Liver (tissue), 9 donors: ENCODE measurements around the gene HS3ST6. TPM values are rescaled to one million over a fixed set of nuclear protein-coding genes. Genes with fewer than 3 reads are reported as not detected.
"Not testable (repeated sequence)": the region's sequence is repeated elsewhere in the genome, so short reads cannot be mapped to it uniquely, and the experiment has no call there.

Experiments used
- DNase-seq: peaks from one replicate; pipeline ENCODE4 v3.0.0-alpha.2; 2017; ENCODE audit warnings: low spot score
- H3K27ac ChIP-seq, 2 donors: one replicate each; pipeline ENCODE4 v1.7.0; 2013; ENCODE audit warnings: inconsistent platforms in 2 of 2, low read length in 2 of 2, control low read depth in 1 of 2, low read depth in 1 of 2, mild to moderate bottlenecking in 1 of 2
- H3K27me3 ChIP-seq, 4 donors: one replicate each; pipeline versions ENCODE4 v1.6.1 to v1.7.0; 2013; ENCODE audit warnings: low read length in 3 of 4, inconsistent platforms in 1 of 4, mild to moderate bottlenecking in 1 of 4, moderate library complexity in 1 of 4; ENCODE audit not compliant: control insufficient read depth in 4 of 4, insufficient read depth in 4 of 4
- H3K36me3 ChIP-seq, 4 donors: one replicate each; pipeline versions ENCODE4 v1.6.1 to v1.7.0; 2013; ENCODE audit warnings: low read length in 3 of 4, mild to moderate bottlenecking in 3 of 4, low read depth in 1 of 4, moderate library complexity in 1 of 4; ENCODE audit not compliant: control insufficient read depth in 4 of 4, insufficient read depth in 3 of 4
- H3K4me1 ChIP-seq, 4 donors: one replicate each; pipeline versions ENCODE4 v1.6.1 to v1.7.0; 2013; ENCODE audit warnings: low read length in 3 of 4, mild to moderate bottlenecking in 3 of 4, moderate library complexity in 1 of 4; ENCODE audit not compliant: control insufficient read depth in 4 of 4, insufficient read depth in 4 of 4
- H3K4me3 ChIP-seq, 3 donors: one replicate each; pipeline versions ENCODE4 v1.6.1 to v1.7.0; 2013; ENCODE audit warnings: low read length in 3 of 3, control low read depth in 1 of 3, low read depth in 1 of 3, mild to moderate bottlenecking in 1 of 3
- H3K9ac ChIP-seq, 2 donors: one replicate each; pipeline ENCODE4 v1.7.0; 2013; ENCODE audit warnings: low read length in 2 of 2, mild to moderate bottlenecking in 2 of 2, moderate library complexity in 2 of 2, control low read depth in 1 of 2, low read depth in 1 of 2
- H3K9me3 ChIP-seq, 4 donors: one replicate each; pipeline versions ENCODE4 v1.6.1 to v1.7.0; 2013; ENCODE audit warnings: low read length in 3 of 4; ENCODE audit not compliant: control insufficient read depth in 4 of 4
- EGR1 ChIP-seq, 2 donors: IDR thresholded peaks; 2 replicates each; pipeline ENCODE4 v1.6.1; 2016 to 2018; ENCODE audit warnings: antibody characterized with exemption in 2 of 2, low read depth in 2 of 2
- FOXA1 ChIP-seq: IDR thresholded peaks from 2 replicates; pipeline ENCODE4 v1.6.1; 2016; ENCODE audit warnings: antibody characterized with exemption
- FOXA2 ChIP-seq: IDR thresholded peaks from 2 replicates; pipeline ENCODE4 v1.6.1; 2016; ENCODE audit warnings: antibody characterized with exemption
- GABPA ChIP-seq, 2 donors: IDR thresholded peaks in 1 of 2; conservative IDR thresholded peaks in 1 of 2; 2 replicates each; pipeline ENCODE4 v1.6.1; 2016; ENCODE audit warnings: antibody characterized with exemption in 2 of 2, mild to moderate bottlenecking in 1 of 2, moderate library complexity in 1 of 2
- HNF4A ChIP-seq, 2 donors: conservative IDR thresholded peaks; 2 replicates each; pipeline ENCODE4 v1.6.1; 2016; ENCODE audit warnings: antibody characterized with exemption in 2 of 2, mild to moderate bottlenecking in 2 of 2
- HNF4G ChIP-seq: IDR thresholded peaks from 2 replicates; pipeline ENCODE4 v1.6.1; 2016; ENCODE audit warnings: antibody characterized with exemption
- JUND ChIP-seq, 2 donors: IDR thresholded peaks; 2 replicates each; pipeline ENCODE4 v1.6.1; 2016; ENCODE audit warnings: antibody characterized with exemption in 2 of 2
- NR2F2 ChIP-seq: IDR thresholded peaks from 2 replicates; pipeline ENCODE4 v1.6.1; 2016; ENCODE audit warnings: antibody characterized with exemption
- RXRA ChIP-seq, 2 donors: IDR thresholded peaks; 2 replicates each; pipeline ENCODE4 v1.6.1; 2017 to 2018; ENCODE audit warnings: antibody characterized with exemption in 2 of 2, mild to moderate bottlenecking in 1 of 2
- TAF1 ChIP-seq: conservative IDR thresholded peaks from 2 replicates; pipeline ENCODE4 v1.6.1; 2016; ENCODE audit warnings: antibody characterized with exemption, mild to moderate bottlenecking
- YY1 ChIP-seq: IDR thresholded peaks from 2 replicates; pipeline ENCODE4 v1.6.1; 2016; ENCODE audit warnings: antibody characterized with exemption, mild to moderate bottlenecking
- WGBS: extraction: QIAGEN DNeasy Blood & Tissue Kit; methylation state at CpG from one replicate; pipeline ENCODE4 v1.1.7; 2013; 5-methylcytosine and 5-hydroxymethylcytosine counted together
- polyA plus RNA-seq, 2 donors: library from polyadenylated mRNA; stranded (reverse) in 1 of 2; unstranded in 1 of 2; fragments of 200-250 nt in 1 of 2; fragments of >200 nt in 1 of 2; fragmentation: Nextera tagmentation in 1 of 2; extraction: Ambion mirVana in 1 of 2; gene quantifications; one replicate each; pipeline versions ENCODE4 v1.2.1 to v1.2.3, GENCODE V29; 2013 to 2015
- total RNA-seq, 2 donors: library from RNA; depleted of rRNA; stranded (reverse); fragments of >200 nt; gene quantifications; one replicate each; pipeline ENCODE4 v1.2.3, GENCODE V29; 2014
- TF ChIP-seq, protein P1 (sequence below): IDR thresholded peaks from 2 replicates; pipeline ENCODE4 v1.6.1; 2016; ENCODE audit warnings: antibody characterized with exemption, mild to moderate bottlenecking
- TF ChIP-seq, protein P2 (sequence below): IDR thresholded peaks from 2 replicates; pipeline ENCODE4 v1.6.1; 2016; ENCODE audit warnings: antibody characterized with exemption
- TF ChIP-seq, protein P3 (sequence below): IDR thresholded peaks from 2 replicates; pipeline ENCODE4 v1.6.1; 2016; ENCODE audit warnings: antibody characterized with exemption
- TF ChIP-seq, protein P4 (sequence below): fragments of 150-350 bp; IDR thresholded peaks from 2 replicates; pipeline ENCODE4 v1.5.1; 2017; ENCODE audit warnings: improper control_type of control experiment, low read depth, low read length; ENCODE audit not compliant: missing input control
- TF ChIP-seq, protein P5 (sequence below): IDR thresholded peaks from 2 replicates; pipeline ENCODE4 v1.6.1; 2016; ENCODE audit warnings: antibody characterized with exemption
- donor health status: healthy.
- donor health status: healthy.
- donor health status: healthy.
- donor health status: healthy.
- donor health status: healthy.

HS3ST6 gene
- total and polyA plus RNA-seq, 4 donors, result not detected

DNA sequence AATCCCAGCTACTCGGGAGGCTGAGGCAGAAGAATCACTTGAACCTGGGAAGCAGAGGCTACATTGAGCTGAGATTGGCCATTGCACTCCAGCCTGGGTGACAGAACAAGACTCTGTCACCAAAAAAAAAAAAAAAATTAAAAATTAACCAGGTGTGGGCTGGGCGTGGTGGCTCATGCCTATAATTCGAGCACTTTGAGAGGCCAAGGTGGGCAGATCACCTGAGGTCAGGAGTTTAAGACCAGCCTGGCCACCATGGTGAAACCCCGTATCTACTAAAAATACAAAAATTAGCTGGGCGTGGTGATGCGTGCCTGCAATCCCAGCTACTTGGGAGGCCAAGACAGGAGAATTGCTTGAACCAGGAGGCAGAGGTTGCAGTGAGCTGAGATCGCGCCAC is 21.6 kb upstream of the HS3ST6 start:
- peak overlapping the region in 1 of 2 donors; percentile 96 for H3K27ac ChIP-seq
- H3K27me3 ChIP-seq, H3K9me3 ChIP-seq, H3K4me3 ChIP-seq, H3K9ac ChIP-seq, DNase-seq: not testable (repeated sequence)
- peaks cover 11 to 61% (median 43%) of the 10 kb centered on the region in 4 donors for H3K4me1 ChIP-seq
- WGBS, result 59% methylated on average over 8 of the region's 8 CpGs
- peaks cover 4 to 26% (median 17%) of the 10 kb centered on the region in 4 donors for H3K36me3 ChIP-seq
- TF ChIP-seq HNF4A (conservative IDR thresholded peaks at IDR 0.05), result peak in 1 of 2 donors; percentile 7
- TF ChIP-seq RXRA (IDR thresholded peaks at IDR 0.05), result peak in 1 of 2 donors; percentile 9

DNA sequence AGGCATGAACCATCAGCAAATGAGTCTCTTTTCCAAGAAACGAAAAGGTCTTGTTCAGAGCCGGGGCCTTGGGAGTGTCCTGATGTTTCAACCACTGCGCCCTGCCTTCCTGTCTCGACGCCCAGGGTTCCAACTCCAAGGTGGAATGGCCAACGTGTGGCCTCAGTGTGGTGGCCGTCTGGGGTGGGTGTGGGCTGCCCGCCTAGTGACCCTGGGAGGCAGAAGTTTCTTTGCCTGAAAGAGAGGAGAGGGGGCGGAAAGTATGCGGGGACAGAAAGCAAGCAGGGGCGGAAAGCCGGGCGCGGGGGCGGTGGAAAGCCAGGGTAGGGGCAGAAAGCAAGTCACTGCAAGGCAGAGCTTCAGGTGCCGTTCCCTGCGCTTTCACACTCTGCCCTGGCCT is 20.7 kb upstream of the HS3ST6 start:
- Histone ChIP-seq H3K4me3 (no peak overlapping the region), H3K36me3 (peaks cover 4 to 26% (median 17%) of the 10 kb centered on the region in 4 donors), H3K9ac (no peak overlapping the region), H3K27me3 (no peaks in the 10 kb centered on the region), H3K9me3 (no peaks in the 10 kb centered on the region), H3K27ac (peak overlapping the region; percentile 51 to 62), H3K4me1 (peaks cover 11 to 59% (median 43%) of the 10 kb centered on the region in 4 donors)
- no peak for DNase-seq
- 87% methylated on average over 17 of the region's 17 CpGs for WGBS
- TF ChIP-seq, protein P1, sequence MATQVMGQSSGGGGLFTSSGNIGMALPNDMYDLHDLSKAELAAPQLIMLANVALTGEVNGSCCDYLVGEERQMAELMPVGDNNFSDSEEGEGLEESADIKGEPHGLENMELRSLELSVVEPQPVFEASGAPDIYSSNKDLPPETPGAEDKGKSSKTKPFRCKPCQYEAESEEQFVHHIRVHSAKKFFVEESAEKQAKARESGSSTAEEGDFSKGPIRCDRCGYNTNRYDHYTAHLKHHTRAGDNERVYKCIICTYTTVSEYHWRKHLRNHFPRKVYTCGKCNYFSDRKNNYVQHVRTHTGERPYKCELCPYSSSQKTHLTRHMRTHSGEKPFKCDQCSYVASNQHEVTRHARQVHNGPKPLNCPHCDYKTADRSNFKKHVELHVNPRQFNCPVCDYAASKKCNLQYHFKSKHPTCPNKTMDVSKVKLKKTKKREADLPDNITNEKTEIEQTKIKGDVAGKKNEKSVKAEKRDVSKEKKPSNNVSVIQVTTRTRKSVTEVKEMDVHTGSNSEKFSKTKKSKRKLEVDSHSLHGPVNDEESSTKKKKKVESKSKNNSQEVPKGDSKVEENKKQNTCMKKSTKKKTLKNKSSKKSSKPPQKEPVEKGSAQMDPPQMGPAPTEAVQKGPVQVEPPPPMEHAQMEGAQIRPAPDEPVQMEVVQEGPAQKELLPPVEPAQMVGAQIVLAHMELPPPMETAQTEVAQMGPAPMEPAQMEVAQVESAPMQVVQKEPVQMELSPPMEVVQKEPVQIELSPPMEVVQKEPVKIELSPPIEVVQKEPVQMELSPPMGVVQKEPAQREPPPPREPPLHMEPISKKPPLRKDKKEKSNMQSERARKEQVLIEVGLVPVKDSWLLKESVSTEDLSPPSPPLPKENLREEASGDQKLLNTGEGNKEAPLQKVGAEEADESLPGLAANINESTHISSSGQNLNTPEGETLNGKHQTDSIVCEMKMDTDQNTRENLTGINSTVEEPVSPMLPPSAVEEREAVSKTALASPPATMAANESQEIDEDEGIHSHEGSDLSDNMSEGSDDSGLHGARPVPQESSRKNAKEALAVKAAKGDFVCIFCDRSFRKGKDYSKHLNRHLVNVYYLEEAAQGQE, result no peak
- no peak for TF ChIP-seq YY1
- TF ChIP-seq, protein P2, sequence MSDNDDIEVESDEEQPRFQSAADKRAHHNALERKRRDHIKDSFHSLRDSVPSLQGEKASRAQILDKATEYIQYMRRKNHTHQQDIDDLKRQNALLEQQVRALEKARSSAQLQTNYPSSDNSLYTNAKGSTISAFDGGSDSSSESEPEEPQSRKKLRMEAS, result no peak
- TF ChIP-seq, protein P3, sequence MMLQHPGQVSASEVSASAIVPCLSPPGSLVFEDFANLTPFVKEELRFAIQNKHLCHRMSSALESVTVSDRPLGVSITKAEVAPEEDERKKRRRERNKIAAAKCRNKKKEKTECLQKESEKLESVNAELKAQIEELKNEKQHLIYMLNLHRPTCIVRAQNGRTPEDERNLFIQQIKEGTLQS, result no peak

DNA sequence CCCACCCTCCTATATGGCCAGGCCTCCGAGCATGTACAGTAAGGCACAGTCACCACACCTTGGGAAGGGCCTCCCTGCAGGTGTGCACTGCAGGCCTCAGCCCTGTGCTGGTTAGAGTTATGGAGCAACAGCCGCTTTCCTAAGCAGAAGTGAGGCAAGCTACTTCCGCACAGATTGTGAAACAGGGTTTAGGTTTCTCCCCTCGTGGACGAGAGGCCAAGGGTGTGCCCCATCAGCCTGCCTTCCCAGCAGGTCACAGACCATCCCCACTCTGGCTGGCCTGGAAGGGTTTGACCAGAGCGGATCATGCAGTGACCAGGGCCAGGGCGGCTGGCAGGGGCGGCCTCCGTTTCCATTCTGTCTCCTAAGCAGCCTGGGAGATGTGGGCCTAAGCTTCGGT is 20.1 kb upstream of the HS3ST6 start:
- no peaks in the 10 kb centered on the region for H3K27me3 ChIP-seq
- no peaks in the 10 kb centered on the region for H3K9me3 ChIP-seq
- peaks cover 11 to 57% (median 43%) of the 10 kb centered on the region in 4 donors for H3K4me1 ChIP-seq
- no peak overlapping the region for H3K9ac ChIP-seq
- peaks cover 4 to 26% (median 17%) of the 10 kb centered on the region in 4 donors for H3K36me3 ChIP-seq
- peak overlapping the region; percentile 51 to 62 for H3K27ac ChIP-seq
- no peak overlapping the region for H3K4me3 ChIP-seq
- DNase-seq, result peak; percentile 54
- 57% methylated on average over 10 of the region's 10 CpGs for WGBS
- TF ChIP-seq, protein P4, sequence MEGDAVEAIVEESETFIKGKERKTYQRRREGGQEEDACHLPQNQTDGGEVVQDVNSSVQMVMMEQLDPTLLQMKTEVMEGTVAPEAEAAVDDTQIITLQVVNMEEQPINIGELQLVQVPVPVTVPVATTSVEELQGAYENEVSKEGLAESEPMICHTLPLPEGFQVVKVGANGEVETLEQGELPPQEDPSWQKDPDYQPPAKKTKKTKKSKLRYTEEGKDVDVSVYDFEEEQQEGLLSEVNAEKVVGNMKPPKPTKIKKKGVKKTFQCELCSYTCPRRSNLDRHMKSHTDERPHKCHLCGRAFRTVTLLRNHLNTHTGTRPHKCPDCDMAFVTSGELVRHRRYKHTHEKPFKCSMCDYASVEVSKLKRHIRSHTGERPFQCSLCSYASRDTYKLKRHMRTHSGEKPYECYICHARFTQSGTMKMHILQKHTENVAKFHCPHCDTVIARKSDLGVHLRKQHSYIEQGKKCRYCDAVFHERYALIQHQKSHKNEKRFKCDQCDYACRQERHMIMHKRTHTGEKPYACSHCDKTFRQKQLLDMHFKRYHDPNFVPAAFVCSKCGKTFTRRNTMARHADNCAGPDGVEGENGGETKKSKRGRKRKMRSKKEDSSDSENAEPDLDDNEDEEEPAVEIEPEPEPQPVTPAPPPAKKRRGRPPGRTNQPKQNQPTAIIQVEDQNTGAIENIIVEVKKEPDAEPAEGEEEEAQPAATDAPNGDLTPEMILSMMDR, result no peak
- TF ChIP-seq, protein P3, result peak; percentile 54
- TF ChIP-seq, protein P2, result peak; percentile 96
- peak in 1 of 2 donors; percentile 15 for TF ChIP-seq JUND (IDR thresholded peaks at IDR 0.05)
- TF ChIP-seq GABPA (IDR thresholded peaks at IDR 0.05 in 1 of 2, conservative IDR thresholded peaks at IDR 0.05 in 1 of 2), result peak in 1 of 2 donors; percentile 70
- TF ChIP-seq YY1, result no peak
- no peak for TF ChIP-seq NR2F2
- TF ChIP-seq, protein P5, sequence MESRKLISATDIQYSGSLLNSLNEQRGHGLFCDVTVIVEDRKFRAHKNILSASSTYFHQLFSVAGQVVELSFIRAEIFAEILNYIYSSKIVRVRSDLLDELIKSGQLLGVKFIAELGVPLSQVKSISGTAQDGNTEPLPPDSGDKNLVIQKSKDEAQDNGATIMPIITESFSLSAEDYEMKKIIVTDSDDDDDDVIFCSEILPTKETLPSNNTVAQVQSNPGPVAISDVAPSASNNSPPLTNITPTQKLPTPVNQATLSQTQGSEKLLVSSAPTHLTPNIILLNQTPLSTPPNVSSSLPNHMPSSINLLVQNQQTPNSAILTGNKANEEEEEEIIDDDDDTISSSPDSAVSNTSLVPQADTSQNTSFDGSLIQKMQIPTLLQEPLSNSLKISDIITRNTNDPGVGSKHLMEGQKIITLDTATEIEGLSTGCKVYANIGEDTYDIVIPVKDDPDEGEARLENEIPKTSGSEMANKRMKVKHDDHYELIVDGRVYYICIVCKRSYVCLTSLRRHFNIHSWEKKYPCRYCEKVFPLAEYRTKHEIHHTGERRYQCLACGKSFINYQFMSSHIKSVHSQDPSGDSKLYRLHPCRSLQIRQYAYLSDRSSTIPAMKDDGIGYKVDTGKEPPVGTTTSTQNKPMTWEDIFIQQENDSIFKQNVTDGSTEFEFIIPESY, result peak; percentile 59
- TF ChIP-seq EGR1 (IDR thresholded peaks at IDR 0.05; ENCODE audit: low read depth in 2 of 2), result peak; percentile 49 to 85
- peak; percentile 32 for TF ChIP-seq HNF4G
- no peak for TF ChIP-seq TAF1
- peak; percentile 31 for TF ChIP-seq FOXA2
- peak; percentile 86 to 92 for TF ChIP-seq RXRA (IDR thresholded peaks at IDR 0.05)
- TF ChIP-seq FOXA1, result no peak
